AG04450 (cell line): Measurements from ENCODE around the gene ISY1. TPM values are rescaled to one million over a fixed set of nuclear protein-coding genes. Genes with fewer than 3 reads are reported as not detected.
"Not testable (repeated sequence)": the region's sequence is repeated elsewhere in the genome, so short reads cannot be mapped to it uniquely, and the experiment has no call there.

Experiments
- CTCF ChIA-PET: fragments of 300-600, 350-600 bp; formaldehyde crosslinking; extraction: SDS; loops from one replicate; lab custom pipeline; 2022; ENCODE audit warnings: antibody characterized with exemption, inconsistent platforms; lab: Charles Lee
- POLR2A ChIA-PET: fragments of 350-600 bp; formaldehyde crosslinking; extraction: SDS; loops from one replicate; lab custom pipeline; 2021; ENCODE audit warnings: antibody characterized with exemption, inconsistent platforms; lab: Yijun Ruan, JAX
- DNase-seq: peaks from one replicate; pipeline ENCODE4 v3.0.0-alpha.2; 2011; ENCODE audit warnings: low read depth, low spot score
- H3K27ac ChIP-seq: one replicate; pipeline ENCODE4 v1.5.1; 2012; ENCODE audit warnings: low read depth, low read length, control low read depth
- H3K27me3 ChIP-seq: one replicate; pipeline ENCODE4 v1.6.0; 2012; ENCODE audit warnings: low read length; ENCODE audit not compliant: control insufficient read depth, insufficient read depth
- H3K4me3 ChIP-seq: 2 replicates; pipeline ENCODE4 v1.5.1; 2011; ENCODE audit warnings: mild to moderate bottlenecking, low read depth, low read length, control low read depth
- H3K9me3 ChIP-seq: 2 replicates; pipeline ENCODE4 v1.5.1; 2012; ENCODE audit warnings: low read length; ENCODE audit not compliant: control insufficient read depth, insufficient read depth
- CTCF ChIP-seq: IDR thresholded peaks from 2 replicates; pipeline ENCODE4 v1.5.1; 2011; ENCODE audit warnings: low read depth, low read length, control low read depth, inconsistent platforms
- polyA plus RNA-seq: library from polyadenylated mRNA; depleted of rRNA; stranded (reverse); fragments of >200 nt; gene quantifications from 2 replicates; pipeline ENCODE4 v1.2.3, GENCODE V29; 2011

ISY1 gene
- polyA plus RNA-seq, 1 experiment: 34.3 TPM

DNA sequence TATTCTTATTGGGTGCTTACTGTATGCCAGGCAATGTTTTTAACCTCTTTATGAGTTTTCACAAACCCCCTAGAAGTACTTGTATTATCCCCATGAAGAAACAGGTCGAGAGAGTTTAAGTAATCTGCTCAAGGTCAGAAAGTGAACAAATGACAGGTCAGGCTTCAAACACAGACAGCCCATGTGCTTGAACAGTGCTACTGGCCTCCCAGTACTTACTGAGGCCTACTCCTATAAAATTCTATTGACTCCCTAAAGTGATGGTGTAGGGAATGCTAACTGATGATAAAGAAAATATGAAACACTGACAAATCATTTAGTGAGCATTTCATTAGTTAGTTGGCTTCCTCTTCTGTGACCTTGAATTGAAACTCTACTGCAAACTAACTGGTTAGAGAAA lies 27.0 kb upstream of the ISY1 start:
- H3K9me3 ChIP-seq: no peaks in the 10 kb centered on the region; the same call in 1 of the 2 replicates
- no peak overlapping the region for H3K27ac ChIP-seq
- no peak overlapping the region for H3K4me3 ChIP-seq
- ChIA-PET POLR2A (no interaction called here), CTCF (interaction anchor here (1.3 to 3.2 kb wide), 2 partner anchors 26 to 58 kb away, joined by 3 to 25 read pairs; no protein-coding TSS in a partner anchor)
- no peak for DNase-seq
- no peak for TF ChIP-seq CTCF
- H3K27me3 ChIP-seq: no peaks in the 10 kb centered on the region

GRCh38 chr3:129185783-129186182 lies 24.9 kb upstream of the ISY1 start:
- ChIA-PET POLR2A (interaction anchor here (0.8 kb wide), 1 partner anchor 68 kb away, joined by 4 read pairs; no protein-coding TSS in a partner anchor), CTCF (interaction anchor here (0.9 to 3.2 kb wide), 8 partner anchors 18 to 216 kb away, joined by 3 to 25 read pairs (median 4); a partner anchor contains a TSS)
- Histone ChIP-seq H3K9me3 (no peaks in the 10 kb centered on the region; the same call in 1 of the 2 replicates), H3K27me3 (no peaks in the 10 kb centered on the region), H3K4me3 (no peak overlapping the region), H3K27ac (no peak overlapping the region)
- TF ChIP-seq CTCF: no peak
- DNase-seq: no peak

GRCh38 chr3:129184784-129185542 lies 24.1 kb upstream of the ISY1 start:
- not testable (repeated sequence) for H3K27ac ChIP-seq, H3K27me3 ChIP-seq, DNase-seq, H3K9me3 ChIP-seq
- ChIA-PET CTCF (interaction anchor here (0.9 to 3.2 kb wide), 7 partner anchors 17 to 215 kb away, joined by 3 to 25 read pairs (median 3); a partner anchor contains a TSS), POLR2A (interaction anchor here (0.7 kb wide), 1 partner anchor 443 kb away, joined by 6 read pairs; no protein-coding TSS in a partner anchor)
- H3K4me3 ChIP-seq: peak overlapping the region; percentile 80

DNA sequence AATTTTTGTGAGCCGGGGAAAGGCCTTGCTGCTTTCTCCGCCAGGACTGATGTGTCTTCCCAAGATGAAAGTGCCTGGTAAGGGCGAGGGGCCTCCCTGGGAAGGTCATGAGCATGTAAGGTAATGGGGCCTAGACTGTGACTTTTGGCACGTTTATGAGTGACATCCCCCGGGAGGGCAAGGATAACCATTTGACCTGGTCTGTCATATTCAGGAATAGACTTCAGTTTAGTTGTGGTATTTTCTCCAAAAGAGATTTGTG lies 23.5 kb upstream of the ISY1 start:
- DNase-seq: no peak
- H3K4me3 ChIP-seq: peak overlapping the region; percentile 80
- H3K27ac ChIP-seq: peak overlapping the region; percentile 75
- TF ChIP-seq CTCF: no peak
- H3K9me3 ChIP-seq: no peaks in the 10 kb centered on the region; the same call in 1 of the 2 replicates
- no peaks in the 10 kb centered on the region for H3K27me3 ChIP-seq
- ChIA-PET CTCF (no interaction called here), POLR2A (interaction anchor here (0.5 to 1.6 kb wide), 10 partner anchors 12 to 95 kb away, joined by 3 to 12 read pairs (median 6); partner anchors contain the start of gene COPG1)

- H3K9me3 ChIP-seq: no peaks in the 10 kb centered on the region; the same call in 1 of the 2 replicates
- DNase-seq: peak; percentile 82
- peak within 1 kb of the TSS; percentile 96 for H3K4me3 ChIP-seq
- CTCF ChIA-PET: interaction anchor here (2.8 kb wide), 1 partner anchor 62 kb away, joined by 24 read pairs; no protein-coding TSS in a partner anchor
- no peak for TF ChIP-seq CTCF
- no peaks in the 10 kb centered on the region for H3K27me3 ChIP-seq
- peak within 1 kb of the TSS; percentile 81 for H3K27ac ChIP-seq
- POLR2A ChIA-PET: interaction anchor here (0.5 to 1.6 kb wide), 14 partner anchors 12 to 539 kb away, joined by 3 to 12 read pairs (median 4); partner anchors contain the start of genes COPG1 and RAB43
Observed at GRCh38 chr3:129183569-129184395, 22.9 kb upstream of the ISY1 start, which contains the start of gene CNBP. TSS of gene CNBP (minus strand) at chr3:129183896. CDS start at chr3:129171757, 12,139 bp downstream.
